ENCODE measurements around the gene SSU72.

GRCh38 chr1:1583347-1584010 is 8.8 kb upstream of the SSU72 start:
- no peak for TF ChIP-seq CTCF (IDR thresholded peaks at IDR 0.05)
- no peak for TF ChIP-seq EZH2phosphoT487 (IDR thresholded peaks at IDR 0.05)
- no peak for TF ChIP-seq EZH2 (IDR thresholded peaks at IDR 0.05)

Data from neural progenitor cell (in vitro differentiated cells).